HT-29 (cell line): ENCODE data around the gene POU2AF1. TPM values are rescaled to one million over a fixed set of nuclear protein-coding genes. Genes with fewer than 3 reads are reported as not detected.

Source experiments
- DNase-seq: peaks from one replicate; pipeline ENCODE4 v3.0.0-alpha.2; 2015; ENCODE audit warnings: low spot score
- total RNA-seq: library from RNA; depleted of rRNA; stranded (reverse); fragments of >200 nt; shearing (Covaris generic); gene quantifications from 2 replicates; pipeline ENCODE4 v1.2.3, GENCODE V29; 2014

POU2AF1 gene
- total RNA-seq, 1 experiment from 2014 or later = 4.0 TPM

- peak; percentile 42 for DNase-seq
Observed at GRCh38 chr11:111387363-111387762, 8.3 kb upstream of the POU2AF1 start.

- DNase-seq = no peak
Observed at GRCh38 chr11:111386611-111387150, 7.6 kb upstream of the POU2AF1 start.

- no peak for DNase-seq
Observed at GRCh38 chr11:111384494-111384893, 5.4 kb upstream of the POU2AF1 start.

GRCh38 chr11:111382451-111382850 lies 3.4 kb upstream of the POU2AF1 start:
- no peak for DNase-seq

GRCh38 chr11:111379602-111380136 lies 594 bp upstream of the POU2AF1 start:
- DNase-seq = no peak

- DNase-seq = no peak
Observed at GRCh38 chr11:111378185-111378860, 752 bp downstream of the POU2AF1 start.

- DNase-seq = no peak
Observed at GRCh38 chr11:111376181-111376871, 2.7 kb downstream of the POU2AF1 start.

GRCh38 chr11:111373590-111373989 lies 5.5 kb downstream of the POU2AF1 start:
- no peak for DNase-seq

GRCh38 chr11:111372538-111372937 lies 6.5 kb downstream of the POU2AF1 start:
- no peak for DNase-seq

GRCh38 chr11:111370902-111371578 lies 8.0 kb downstream of the POU2AF1 start:
- no peak for DNase-seq

- DNase-seq = no peak
Observed at GRCh38 chr11:111370270-111370901, 8.7 kb downstream of the POU2AF1 start.

GRCh38 chr11:111368285-111368560 lies 10.9 kb downstream of the POU2AF1 start:
- no peak for DNase-seq

- no peak for DNase-seq
Observed at GRCh38 chr11:111367411-111368284, 11.4 kb downstream of the POU2AF1 start.

GRCh38 chr11:111366560-111367410 lies 12.3 kb downstream of the POU2AF1 start:
- no peak for DNase-seq

GRCh38 chr11:111365722-111366559 lies 13.1 kb downstream of the POU2AF1 start:
- DNase-seq = no peak

- DNase-seq = no peak
Observed at GRCh38 chr11:111364503-111364902, 14.6 kb downstream of the POU2AF1 start.

GRCh38 chr11:111363985-111364384 lies 15.1 kb downstream of the POU2AF1 start:
- DNase-seq = no peak

GRCh38 chr11:111362887-111363411 lies 16.1 kb downstream of the POU2AF1 start:
- no peak for DNase-seq

GRCh38 chr11:111361874-111362273 lies 17.2 kb downstream of the POU2AF1 start:
- peak; percentile 83 for DNase-seq
